Astrocyte (in vitro differentiated cells and primary cell): ENCODE results near the gene UCHL5. TPM values are rescaled to one million over a fixed set of nuclear protein-coding genes. Genes with fewer than 3 reads are reported as not detected.

Source experiments
- total RNA-seq: library from RNA; stranded (reverse); gene quantifications from 2 replicates; pipeline ENCODE4 v1.2.1, GENCODE V29; 2021

The UCHL5 gene
- total RNA-seq, 1 donor from 2014 or later = 33.3 TPM

Other genes with a start within 250 kb of the UCHL5 start
- 120 and 134 TPM in 2 replicates for gene RO60, start 252 bp upstream of the UCHL5 start, total RNA-seq
- gene GLRX2, start 46.1 kb upstream of the UCHL5 start, total RNA-seq = 37.0 and 37.1 TPM in 2 replicates
- gene CDC73, start 62.7 kb upstream of the UCHL5 start, total RNA-seq = 72.9 and 77.7 TPM in 2 replicates
- 0.39 and 0.60 TPM in 2 replicates for gene B3GALT2, start 127.3 kb upstream of the UCHL5 start, total RNA-seq